K562 (cell line): Measurements from ENCODE around the gene TAF1D. TPM values are rescaled to one million over a fixed set of nuclear protein-coding genes. Genes with fewer than 3 reads are reported as not detected.

Experiments used
- ATAC-seq: fragments of 200-7000 bp; cut with Tn5 transposase; 3 replicates; pipeline ENCODE4 v1.9.1; 2020; ENCODE audit warnings: moderate library complexity
- BruUV-seq: library from RNA; stranded (reverse); fragments of 400-500 nt; replicated peaks from 2 replicates; lab custom pipeline; 2021; lab: Mats Ljungman, UMichigan
- CTCF ChIA-PET: fragments of 300-600 bp; formaldehyde crosslinking; extraction: SDS; loops from one replicate; lab custom pipeline; 2021; ENCODE audit warnings: low intra/inter-chr PET ratio; lab: Yijun Ruan, JAX
- POLR2A ChIA-PET: fragments of 300-600, 350-650 bp; sonication (Branson Sonifier 250); formaldehyde crosslinking; extraction: SDS; loops from one replicate; lab custom pipeline; 2021; ENCODE audit warnings: antibody characterized with exemption, inconsistent platforms; lab: Yijun Ruan, JAX
- DNase-seq, 4 experiments: peaks; one replicate each; pipeline versions ENCODE4 v3.0.0 to v3.0.0-alpha.2; 2011 to 2018; ENCODE audit warnings: low spot score in 3 of 4, mixed read lengths in 3 of 4; ENCODE audit errors: extremely low read depth in 1 of 4
- FAIRE-seq: peaks from 2 replicates; lab custom pipeline; 2011; peaks lifted over from hg19 to GRCh38; lab: Jason Lieb, UNC
- H2AFZ ChIP-seq: 2 replicates; pipeline ENCODE4 v1.6.0; 2011; ENCODE audit warnings: low read depth, low read length, control low read depth, inconsistent platforms
- H3K27ac ChIP-seq: fragments of 200-600 bp; 3 replicates; pipeline ENCODE4 v1.8.0; 2011; ENCODE audit warnings: low read depth, mild to moderate bottlenecking, control low read depth, inconsistent platforms, low read length, moderate library complexity, mixed read lengths; ENCODE audit errors: extremely low read depth
- H3K27me3 ChIP-seq, 2 experiments: fragments of 300-600 bp in 1 of 2; 2 replicates in 1 of 2; 3 replicates in 1 of 2; pipeline versions ENCODE4 v1.6.0 to v1.8.0; 2011; ENCODE audit warnings: inconsistent platforms in 2 of 2, low read length in 2 of 2, mild to moderate bottlenecking in 1 of 2, mixed read lengths in 1 of 2, moderate library complexity in 1 of 2; ENCODE audit not compliant: control insufficient read depth in 2 of 2, insufficient read depth in 2 of 2
- H3K36me3 ChIP-seq: fragments of 300-600 bp; 3 replicates; pipeline ENCODE4 v1.8.0; 2011; ENCODE audit warnings: mild to moderate bottlenecking, low read length, inconsistent platforms; ENCODE audit not compliant: control insufficient read depth, insufficient read depth
- H3K4me1 ChIP-seq, 2 experiments: fragments of 200-600 bp in 1 of 2; replicated peaks in 1 of 2; 2 replicates in 1 of 2; 3 replicates in 1 of 2; pipeline versions ENCODE4 v1.5.1 to v1.8.0; 2011; ENCODE audit warnings: inconsistent platforms in 2 of 2, low read length in 2 of 2, mild to moderate bottlenecking in 1 of 2, mixed read lengths in 1 of 2, moderate library complexity in 1 of 2; ENCODE audit not compliant: control insufficient read depth in 2 of 2, insufficient read depth in 2 of 2
- H3K4me2 ChIP-seq: 2 replicates; pipeline ENCODE4 v1.6.1; 2011; ENCODE audit warnings: low read length, control low read depth, inconsistent platforms, mixed read lengths; ENCODE audit not compliant: insufficient read depth
- H3K4me3 ChIP-seq: fragments of 200-600 bp; sonication (generic), shearing (Covaris generic); 2 replicates; pipeline ENCODE4 v1.5.1; 2016; ENCODE audit warnings: control low read depth, inconsistent platforms
- H3K79me2 ChIP-seq: fragments of 200-600 bp; 3 replicates; pipeline ENCODE4 v1.8.0; 2011; ENCODE audit warnings: low read length, inconsistent platforms; ENCODE audit not compliant: control insufficient read depth, insufficient read depth
- H3K9ac ChIP-seq, 2 experiments: 2 replicates each; pipeline versions ENCODE4 v1.6.0 to v1.6.1; 2011; ENCODE audit warnings: low read depth in 2 of 2, low read length in 2 of 2, control low read depth in 1 of 2, inconsistent platforms in 1 of 2, mild to moderate bottlenecking in 1 of 2, mixed read lengths in 1 of 2; ENCODE audit not compliant: insufficient read depth in 1 of 2
- H3K9me1 ChIP-seq: one replicate; pipeline ENCODE4 v1.6.0; 2011; ENCODE audit warnings: inconsistent platforms, mild to moderate bottlenecking, low read length, moderate library complexity; ENCODE audit not compliant: control insufficient read depth, insufficient read depth
- H3K9me3 ChIP-seq: replicated peaks from 2 replicates; pipeline ENCODE4 v1.5.1; 2011; ENCODE audit warnings: low read depth, low read length, inconsistent platforms; ENCODE audit not compliant: control insufficient read depth, insufficient read depth
- H4K20me1 ChIP-seq: replicated peaks from 2 replicates; pipeline ENCODE4 v1.6.1; 2011; ENCODE audit warnings: low read length, inconsistent platforms, mixed read lengths; ENCODE audit not compliant: control insufficient read depth, insufficient read depth
- ARID2 ChIP-seq: fragments of 450-650 bp; IDR thresholded peaks from 2 replicates; pipeline ENCODE4 v1.6.1; 2017; ENCODE audit warnings: antibody characterized with exemption, mild to moderate bottlenecking
- ATF1 ChIP-seq, 2 experiments: fragments of 450-650 bp in 1 of 2; IDR thresholded peaks; 2 replicates each; pipeline ENCODE4 v1.6.1; 2016; ENCODE audit warnings: missing compliant biosample characterization in 1 of 2, missing genetic modification characterization in 1 of 2
- CREBBP ChIP-seq: IDR thresholded peaks from one replicate; pipeline ENCODE4 v1.6.1; 2012; ENCODE audit warnings: low read depth, mild to moderate bottlenecking, control low read depth, inconsistent platforms, low read length
- ETV1 ChIP-seq: fragments of 450-650 bp; conservative IDR thresholded peaks from 2 replicates; pipeline ENCODE4 v1.6.1; 2016; ENCODE audit warnings: missing genetic modification characterization, control low read depth, low read depth, missing compliant biosample characterization
- HINFP ChIP-seq: fragments of 450-650 bp; conservative IDR thresholded peaks from 2 replicates; pipeline ENCODE4 v1.6.1; 2016; ENCODE audit warnings: missing genetic modification characterization, low read depth, mild to moderate bottlenecking, control low read depth, missing compliant biosample characterization
- IRF2 ChIP-seq: sonication (generic); formaldehyde crosslinking; IDR thresholded peaks from 2 replicates; pipeline ENCODE4 v1.8.1; 2022; ENCODE audit warnings: mild to moderate bottlenecking, missing genetic modification reagents
- MAZ ChIP-seq, 2 experiments: fragments of 450-650 bp in 1 of 2; sonication (generic) in 1 of 2; formaldehyde crosslinking; IDR thresholded peaks in 1 of 2; conservative IDR thresholded peaks in 1 of 2; 2 replicates each; pipeline versions ENCODE4 v1.4.0 to v1.5.0; 2020; ENCODE audit warnings: mild to moderate bottlenecking in 1 of 2, missing genetic modification reagents in 1 of 2
- MXD1 ChIP-seq: fragments of 250-450 bp; sonication (Bioruptor Pico); IDR thresholded peaks from 2 replicates; pipeline ENCODE4 v1.8.0; 2021; ENCODE audit warnings: borderline replicate concordance, mild to moderate bottlenecking, moderate library complexity; ENCODE audit not compliant: poor library complexity, severe bottlenecking
- NFXL1 ChIP-seq: fragments of 450-650 bp; formaldehyde crosslinking; IDR thresholded peaks from 2 replicates; pipeline ENCODE4 v1.4.0; 2021; ENCODE audit warnings: mild to moderate bottlenecking
- PBX2 ChIP-seq, 2 experiments: IDR thresholded peaks in 1 of 2; conservative IDR thresholded peaks in 1 of 2; 2 replicates each; pipeline ENCODE4 v1.6.1; 2016; ENCODE audit warnings: low read depth in 2 of 2, mild to moderate bottlenecking in 1 of 2, missing compliant biosample characterization in 1 of 2, missing genetic modification characterization in 1 of 2, moderate library complexity in 1 of 2
- POLR3G ChIP-seq: IDR thresholded peaks from 2 replicates; pipeline ENCODE4 v1.6.1; 2011; ENCODE audit not compliant: insufficient read length, insufficient replicate concordance; ENCODE audit errors: extremely low read depth
- PPARD ChIP-seq: fragments of 250-450 bp; sonication (Bioruptor Pico); IDR thresholded peaks from 2 replicates; pipeline ENCODE4 v1.8.0; 2022; ENCODE audit warnings: inconsistent platforms, mild to moderate bottlenecking, moderate library complexity
- TARDBP ChIP-seq: fragments of 450-650 bp; IDR thresholded peaks from 2 replicates; pipeline ENCODE4 v1.6.1; 2016
- ZBTB12 ChIP-seq: fragments of 250-450 bp; sonication (Bioruptor Pico); IDR thresholded peaks from 2 replicates; pipeline ENCODE4 v1.4.0; 2020
- ZEB2 ChIP-seq: fragments of 450-650 bp; IDR thresholded peaks from 2 replicates; pipeline ENCODE4 v1.6.1; 2016
- WGBS: fragments of 100-300 bp; shearing (Covaris generic); methylation state at CpG from one replicate; pipeline ENCODE4 v1.1.6; 2016; ENCODE audit warnings: low coverage, mixed read lengths; ENCODE audit not compliant: insufficient coverage; ENCODE audit errors: missing lambda C conversion rate; 5-methylcytosine and 5-hydroxymethylcytosine counted together
- in situ Hi-C: fragments of 300-500 bp; cut with MboI; formaldehyde crosslinking; loops from 4 replicates; pipeline ENCODE4 v1.15.0; 2018; ENCODE audit warnings: inconsistent platforms, mixed read lengths
- intact Hi-C: fragments of 100-400 bp; cut with micrococcal nuclease; formaldehyde crosslinking; loops from 2 replicates; pipeline ENCODE4 v1.14.2; 2022
- polyA plus RNA-seq, 8 experiments: library from polyadenylated mRNA; depleted of rRNA in 4 of 8; stranded (reverse) in 5 of 8; unstranded in 3 of 8; fragments of >200 nt; fragmentation: Nextera tagmentation in 2 of 8; fragmentation: Illumina TruSeq in 1 of 8; extraction: Ambion mirVana in 2 of 8; extraction: Trizol in 1 of 8; gene quantifications; 2 replicates each; pipeline versions ENCODE4 v1.2.1 to v1.2.3, GENCODE V29; 2011 to 2014; ENCODE audit warnings: inconsistent platforms in 1 of 8, missing spikeins in 1 of 8
- total RNA-seq, 7 experiments: library from RNA; depleted of rRNA in 6 of 7; stranded (reverse); fragments of >200 nt in 6 of 7; fragmentation: Illumina TruSeq in 2 of 7; extraction: Trizol in 2 of 7; gene quantifications; 2 replicates each; pipeline versions ENCODE4 v1.2.1 to v1.2.3, GENCODE V29; 2011 to 2021; ENCODE audit warnings: low replicate concordance in 1 of 7

The TAF1D gene
- total and polyA plus RNA-seq, 9 of the 15 experiments (the other 6 are each of a cell fraction or from before 2014, with no cell fraction given), result 122 to 347 (median 250) TPM

GRCh38 chr11:93784935-93785360 is 43.7 kb upstream of the TAF1D start:
- H3K9me1 ChIP-seq, result no peaks in the 10 kb centered on the region
- peak overlapping the region; percentile 95 to 98 for H3K9ac ChIP-seq
- H3K4me3 ChIP-seq, result peak overlapping the region; percentile 98
- POLR2A ChIA-PET, result interaction anchor here (0.6 to 1.1 kb wide), 3 partner anchors 28 to 45 kb away, joined by 5 to 8 read pairs (median 7); partner anchors contain the start of genes C11orf54 and TAF1D
- peak overlapping the region; percentile 99 for H3K4me2 ChIP-seq
- WGBS, result 0% methylated on average over 13 of the region's 13 CpGs
- in situ Hi-C loops, result no loop called here
- no peaks in the 10 kb centered on the region for H3K9me3 ChIP-seq
- DNase-seq (peak in 2 of 4 experiments; percentile 16 to 23), FAIRE-seq (no peak), ATAC-seq (peak; percentile 23)
- CTCF ChIA-PET, result no interaction called here
- no peaks in the 10 kb centered on the region for H3K27me3 ChIP-seq
- H3K36me3 ChIP-seq, result peaks cover 40% of the 10 kb centered on the region
- peaks cover 67% of the 10 kb centered on the region for H3K79me2 ChIP-seq
- peaks cover 4 to 14% of the 10 kb centered on the region in 2 experiments for H3K4me1 ChIP-seq
- peak overlapping the region; percentile 97 for H2AFZ ChIP-seq
- intact Hi-C loops, result loop anchor here (1.0 to 2.0 kb wide), 2 partner anchors 44 to 124 kb away; partner anchors contain the start of genes C11orf54, CEP295 and TAF1D
- BruUV-seq, result no TSS peak
- H3K27ac ChIP-seq, result peak overlapping the region; percentile 92
- peaks cover 10% of the 10 kb centered on the region for H4K20me1 ChIP-seq
- no peak for TF ChIP-seq CREBBP
- no peak for TF ChIP-seq IRF2 (CRISPR knock-in tag)
- no peak for TF ChIP-seq PBX2 (CRISPR knock-in tag; IDR thresholded peaks at IDR 0.05; ENCODE audit: low read depth)
- no peak for TF ChIP-seq PBX2 (tag; conservative IDR thresholded peaks at IDR 0.05; ENCODE audit: low read depth)
- TF ChIP-seq PPARD (CRISPR knock-in tag), result no peak
- TF ChIP-seq ZEB2, result 0 out of 2 replicates have a peak, but pooled peaks have one; percentile 38
- TF ChIP-seq ARID2, result no peak
- no peak for TF ChIP-seq ZBTB12 (CRISPR knock-in tag)
- TF ChIP-seq TARDBP, result no peak
- TF ChIP-seq MXD1 (CRISPR knock-in tag), result no peak
- no peak for TF ChIP-seq ATF1 (CRISPR knock-in tag; IDR thresholded peaks at IDR 0.05)
- peak; percentile 58 for TF ChIP-seq ATF1 (tag; IDR thresholded peaks at IDR 0.05)
- TF ChIP-seq HINFP (tag), result no peak
- no peak for TF ChIP-seq MAZ (CRISPR knock-in tag; conservative IDR thresholded peaks at IDR 0.05 in 1 of 2, IDR thresholded peaks at IDR 0.05 in 1 of 2)
- no peak for TF ChIP-seq NFXL1
- TF ChIP-seq POLR3G, result no peak
- TF ChIP-seq ETV1 (tag), result 0 out of 2 replicates have a peak, but pooled peaks have one; percentile 0
